SW480 (cell line): ENCODE measurements around the gene HBP1.
"Not testable (repeated sequence)": the region's sequence is repeated elsewhere in the genome, so short reads cannot be mapped to it uniquely, and the experiment has no call there.

Experiments
- DNase-seq: peaks from one replicate; pipeline ENCODE4 v3.0.0-alpha.2; 2016; ENCODE audit warnings: low spot score

HBP1 gene, protein sequence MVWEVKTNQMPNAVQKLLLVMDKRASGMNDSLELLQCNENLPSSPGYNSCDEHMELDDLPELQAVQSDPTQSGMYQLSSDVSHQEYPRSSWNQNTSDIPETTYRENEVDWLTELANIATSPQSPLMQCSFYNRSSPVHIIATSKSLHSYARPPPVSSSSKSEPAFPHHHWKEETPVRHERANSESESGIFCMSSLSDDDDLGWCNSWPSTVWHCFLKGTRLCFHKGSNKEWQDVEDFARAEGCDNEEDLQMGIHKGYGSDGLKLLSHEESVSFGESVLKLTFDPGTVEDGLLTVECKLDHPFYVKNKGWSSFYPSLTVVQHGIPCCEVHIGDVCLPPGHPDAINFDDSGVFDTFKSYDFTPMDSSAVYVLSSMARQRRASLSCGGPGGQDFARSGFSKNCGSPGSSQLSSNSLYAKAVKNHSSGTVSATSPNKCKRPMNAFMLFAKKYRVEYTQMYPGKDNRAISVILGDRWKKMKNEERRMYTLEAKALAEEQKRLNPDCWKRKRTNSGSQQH

DNA sequence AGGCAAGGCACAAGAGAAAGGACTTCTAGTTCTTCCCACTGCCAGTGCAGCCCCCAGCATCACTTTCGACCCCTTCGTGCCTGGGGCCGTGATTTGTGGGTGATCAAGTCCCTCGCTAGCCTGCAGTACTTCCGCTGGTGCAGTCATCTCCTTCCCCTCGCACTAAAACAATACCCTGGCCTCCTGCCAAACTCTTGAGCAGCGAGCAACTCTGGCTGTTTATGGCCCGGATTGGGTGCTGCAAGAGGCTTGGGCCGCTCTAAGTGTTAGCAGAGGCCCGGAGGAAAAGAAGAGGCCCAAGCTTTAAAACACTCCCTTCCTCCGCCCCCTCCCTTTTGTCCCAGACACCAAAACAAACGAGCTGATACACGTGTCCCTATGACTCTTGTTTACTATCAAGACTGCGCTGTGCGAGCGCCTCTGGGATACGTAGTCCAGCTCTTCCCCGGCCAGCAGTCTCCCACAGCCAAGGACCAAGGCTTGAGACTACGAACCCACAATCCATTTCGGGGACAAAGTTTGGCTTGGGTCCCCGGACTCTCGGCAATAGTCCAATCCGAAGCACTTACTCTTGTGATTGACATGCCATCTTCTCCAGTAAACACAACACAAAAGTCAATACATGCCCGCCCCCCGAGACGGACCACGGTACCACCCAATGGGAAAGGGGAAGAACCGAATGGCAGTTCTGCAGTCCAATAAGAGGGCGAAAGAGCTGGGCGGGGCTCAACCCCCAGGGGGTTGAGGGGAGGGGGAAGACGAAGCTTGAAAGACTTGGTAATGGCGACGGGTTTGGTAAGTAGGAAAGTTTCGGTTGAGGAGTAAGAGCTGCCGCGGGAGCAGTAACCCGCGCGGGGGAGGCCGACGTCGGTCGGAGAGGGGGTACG, at the start of gene HBP1:
TSS of gene HBP1 (plus strand) at position 771 of the 887 bp plus-strand sequence. CDS start 10,891 bp downstream, outside the sequence.
- DNase-seq, result peak; percentile 100

DNA sequence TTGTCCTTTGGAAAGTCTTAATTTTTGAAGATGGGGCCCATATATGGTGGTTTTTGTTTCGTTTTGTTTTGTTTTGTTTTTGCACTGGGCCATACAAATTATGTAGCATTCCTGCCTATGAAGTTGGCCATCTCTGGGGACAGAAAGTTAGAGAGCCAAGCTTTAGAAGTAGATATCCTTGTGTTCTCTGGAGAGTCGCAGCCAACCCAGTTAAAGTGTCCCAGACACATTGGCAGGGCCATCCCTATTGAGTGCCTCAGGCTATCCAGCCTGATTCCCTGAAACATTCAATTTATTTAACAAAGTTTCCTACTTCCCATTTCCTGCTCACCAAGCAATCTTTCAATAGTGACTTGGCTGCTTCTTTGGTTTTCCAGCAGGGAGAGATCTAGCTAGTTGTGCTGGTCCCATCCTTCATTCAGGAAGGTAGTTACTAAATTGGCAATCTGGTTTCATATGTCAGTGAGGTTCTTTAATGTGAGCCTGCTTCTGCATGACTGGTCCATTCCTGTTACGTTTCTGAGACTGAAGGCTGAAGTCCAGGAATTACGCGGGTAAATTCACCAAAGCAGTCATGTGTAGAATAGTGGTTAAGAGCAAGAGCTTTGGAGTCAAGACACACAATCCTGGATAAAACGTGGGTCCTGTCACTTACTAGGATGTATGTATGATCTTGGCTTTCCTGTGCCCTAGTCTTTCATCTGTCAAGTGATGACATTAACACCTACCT, 49.3 kb upstream of the HBP1 start:
- no peak for DNase-seq

DNA sequence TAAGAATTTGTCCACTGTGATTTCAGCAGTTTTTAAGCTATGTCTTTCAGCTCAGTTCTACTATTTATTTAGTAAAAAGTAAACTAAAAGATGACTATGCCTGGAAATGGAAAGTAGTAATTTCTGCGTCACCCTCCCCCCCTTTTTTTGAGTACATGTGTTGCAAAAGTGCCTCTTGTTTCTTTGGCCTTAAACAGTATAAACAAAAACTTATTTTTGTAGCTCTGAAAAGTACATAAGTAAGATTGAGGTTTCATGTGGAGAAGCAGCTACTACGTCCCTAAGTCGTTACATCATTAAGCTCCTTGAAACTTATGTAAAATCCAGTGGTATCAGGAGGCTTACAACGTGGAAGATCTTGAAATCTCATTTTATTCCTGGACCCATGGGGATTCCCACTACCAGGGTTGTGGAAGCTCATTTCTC, 46.3 kb upstream of the HBP1 start:
- DNase-seq, result no peak

DNA sequence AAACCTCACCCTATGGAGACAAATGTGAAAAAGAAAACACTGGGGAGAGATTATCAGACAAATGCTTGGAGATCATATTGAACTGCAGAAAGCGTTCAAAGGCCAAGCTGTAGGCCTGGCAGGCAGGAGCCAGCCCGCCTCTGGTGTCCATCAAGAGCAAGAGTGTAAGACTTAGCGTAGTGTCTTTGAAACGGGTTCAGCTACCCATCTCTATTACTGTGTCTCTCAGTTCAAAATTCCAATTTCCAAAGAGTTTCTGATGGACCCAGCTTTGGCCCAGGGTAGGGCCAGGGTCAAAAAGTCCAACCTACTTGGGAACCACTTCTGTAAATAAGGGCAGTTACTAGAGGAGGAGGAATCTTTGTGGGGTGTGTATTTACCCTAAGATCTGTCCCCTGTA, 45.4 kb upstream of the HBP1 start:
- DNase-seq, result no peak

DNA sequence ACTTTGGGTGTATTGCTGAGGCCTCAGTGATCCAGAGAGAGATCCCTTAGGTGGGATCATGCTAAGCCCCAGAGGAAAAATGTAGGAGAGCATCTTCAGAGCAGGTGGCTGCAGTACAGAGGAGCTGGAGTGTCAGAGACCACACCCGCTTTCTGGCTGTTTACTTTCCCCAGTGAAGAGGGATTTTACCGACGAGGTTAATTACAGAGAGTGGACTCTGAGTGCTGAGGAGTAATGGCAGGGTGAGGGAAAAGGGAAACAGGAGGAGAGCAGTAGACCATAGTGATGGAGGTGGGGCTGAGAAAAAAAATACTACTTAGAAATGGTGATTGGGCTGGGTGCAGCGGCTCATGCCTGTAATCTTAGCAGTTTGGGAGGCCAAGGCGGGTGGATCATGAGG, 43.3 kb upstream of the HBP1 start:
- DNase-seq, result no peak

DNA sequence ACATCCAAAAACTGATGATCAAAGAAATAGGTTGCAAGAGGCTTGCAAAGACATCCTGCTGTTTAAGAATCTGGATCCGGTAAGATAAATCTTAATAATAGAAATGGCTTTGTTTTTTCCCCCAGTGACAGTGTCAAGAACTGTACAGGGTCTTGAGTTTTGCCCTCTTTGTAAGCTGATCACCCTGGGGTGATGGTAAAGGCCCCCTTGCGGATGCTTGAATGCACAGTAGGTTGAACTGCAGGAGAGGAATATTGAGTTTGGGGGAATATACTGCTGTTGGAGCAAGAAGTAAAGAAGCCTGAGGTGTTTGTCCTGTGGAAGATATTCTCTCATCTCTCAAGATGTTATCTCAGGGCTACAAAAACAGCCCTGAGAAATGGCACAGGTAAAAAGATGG, 40.6 kb upstream of the HBP1 start:
- no peak for DNase-seq

DNA sequence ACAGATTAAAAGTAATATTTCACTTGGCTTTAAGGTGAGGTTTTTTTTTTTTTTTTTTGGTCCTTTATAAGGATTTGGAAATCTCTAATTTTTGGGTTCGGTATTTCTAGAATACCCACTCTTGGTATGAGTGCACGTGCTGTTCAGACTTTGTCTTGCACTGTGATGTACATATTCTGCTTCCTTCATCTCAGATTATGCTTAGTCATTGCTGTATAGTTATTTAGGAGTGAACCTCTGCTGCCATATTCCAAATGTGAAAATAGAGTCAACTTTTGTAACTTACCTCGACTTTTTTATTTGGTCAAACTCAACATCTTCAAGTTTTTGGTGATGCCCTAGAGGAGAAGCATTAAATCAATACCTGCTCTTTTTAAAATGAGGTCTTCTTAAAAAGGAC, 40.1 kb upstream of the HBP1 start:
- DNase-seq, result no peak

DNA sequence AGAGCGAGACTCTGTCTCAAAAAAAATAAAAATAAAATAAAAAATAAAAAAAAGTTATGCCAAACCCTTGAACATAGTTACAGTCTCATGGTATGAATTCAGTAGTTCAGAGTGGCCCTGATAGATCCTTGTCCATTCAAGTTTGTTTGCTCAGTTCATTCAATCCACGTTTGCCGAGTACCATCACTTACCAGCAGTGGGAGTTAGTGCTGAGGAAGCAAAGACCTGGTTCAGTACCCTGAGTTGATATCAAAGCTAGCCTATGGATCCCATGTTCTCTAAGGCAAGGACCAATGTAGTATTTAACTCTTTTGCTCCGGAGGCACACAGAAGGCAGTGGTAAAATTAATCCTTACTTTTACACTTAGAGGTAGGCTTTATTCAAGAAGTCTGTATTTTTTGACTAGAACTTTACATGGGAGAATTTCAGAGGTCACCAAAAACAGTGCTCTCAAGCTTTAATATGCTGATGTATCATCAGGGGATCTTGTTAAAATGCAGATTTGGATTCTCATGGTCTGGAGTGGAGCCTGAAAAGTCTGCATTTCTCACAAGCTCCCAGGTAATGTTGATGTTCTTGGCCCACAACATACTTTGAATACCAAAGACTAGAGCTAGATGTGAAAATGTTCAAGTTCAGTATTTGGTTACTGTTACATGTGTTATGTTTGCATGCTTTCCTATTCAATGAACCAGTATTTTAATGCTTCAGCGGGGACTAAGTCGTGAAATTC, 38.1 kb upstream of the HBP1 start:
- DNase-seq, result peak; percentile 21

DNA sequence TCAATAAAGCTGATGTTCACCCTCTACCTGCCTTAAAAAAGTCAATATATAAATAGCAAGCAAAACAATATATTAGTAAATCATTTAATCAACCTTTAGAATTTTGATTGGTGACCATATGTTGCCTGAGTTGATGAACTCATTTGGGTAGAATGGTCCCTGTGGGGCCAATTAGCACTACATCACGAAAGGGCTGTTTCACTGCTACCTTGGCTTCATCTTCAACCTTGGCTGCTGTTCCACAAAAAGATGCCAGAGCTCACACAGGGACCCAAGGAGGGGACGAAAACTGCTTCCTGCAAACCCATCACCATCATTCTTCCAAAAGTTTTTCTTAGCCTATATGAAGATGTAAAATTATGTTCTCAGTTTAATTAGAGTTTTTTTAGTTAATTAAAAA, 35.4 kb upstream of the HBP1 start:
- DNase-seq, result no peak

DNA sequence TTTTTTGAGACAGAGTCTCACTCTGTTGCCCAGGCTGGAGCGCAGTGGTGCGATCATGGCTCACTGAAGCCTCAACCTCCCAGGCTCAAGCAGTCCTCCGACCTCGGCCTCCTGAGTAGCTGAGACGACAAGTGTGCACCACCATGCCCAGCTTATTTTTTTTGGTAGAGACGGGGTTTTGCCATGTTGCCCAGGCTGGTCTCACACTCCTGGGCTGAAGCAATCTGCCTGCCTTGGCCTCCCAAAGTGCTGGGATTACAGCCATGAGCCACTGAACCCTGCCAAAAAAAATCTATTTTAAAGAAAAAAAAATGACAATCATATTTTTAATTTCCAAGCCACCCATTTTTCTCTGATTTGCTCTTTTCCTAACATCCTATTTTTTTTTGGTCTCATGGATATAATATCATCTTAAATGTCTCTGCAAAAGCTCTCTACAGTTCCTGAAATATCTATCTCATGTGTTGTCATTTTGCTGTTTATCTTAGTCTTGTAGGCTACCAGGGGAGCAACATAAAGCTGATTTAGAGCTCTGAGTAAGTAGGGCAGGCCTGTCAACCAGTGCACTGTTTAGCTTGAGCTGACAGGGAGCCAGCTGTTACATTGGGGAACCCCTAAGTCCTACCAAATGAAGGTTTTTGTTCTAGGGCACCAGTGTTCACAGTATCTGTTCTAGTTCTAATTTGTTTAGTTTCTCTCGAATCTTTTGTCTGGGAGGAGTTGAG, 29.9 kb upstream of the HBP1 start:
- no peak for DNase-seq

DNA sequence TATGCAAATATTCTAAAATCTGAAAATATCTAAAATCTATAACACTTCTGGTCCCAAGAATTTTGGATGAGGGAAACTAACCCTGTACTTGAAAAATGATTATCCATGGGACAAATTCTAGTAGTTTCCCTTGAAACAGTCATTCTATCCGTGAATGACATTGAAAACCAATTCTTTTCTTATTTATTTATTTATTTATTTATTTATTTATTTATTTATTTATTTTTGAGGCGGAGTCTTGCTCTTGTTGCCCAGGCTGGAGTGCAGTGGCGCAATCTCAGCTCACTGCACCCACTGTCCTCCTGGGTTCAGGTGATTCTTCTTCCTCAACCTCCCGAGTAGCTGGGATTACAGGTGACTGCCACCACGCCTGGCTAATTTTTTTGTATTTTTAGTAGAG, 24.9 kb upstream of the HBP1 start:
- DNase-seq, result not testable (repeated sequence)

DNA sequence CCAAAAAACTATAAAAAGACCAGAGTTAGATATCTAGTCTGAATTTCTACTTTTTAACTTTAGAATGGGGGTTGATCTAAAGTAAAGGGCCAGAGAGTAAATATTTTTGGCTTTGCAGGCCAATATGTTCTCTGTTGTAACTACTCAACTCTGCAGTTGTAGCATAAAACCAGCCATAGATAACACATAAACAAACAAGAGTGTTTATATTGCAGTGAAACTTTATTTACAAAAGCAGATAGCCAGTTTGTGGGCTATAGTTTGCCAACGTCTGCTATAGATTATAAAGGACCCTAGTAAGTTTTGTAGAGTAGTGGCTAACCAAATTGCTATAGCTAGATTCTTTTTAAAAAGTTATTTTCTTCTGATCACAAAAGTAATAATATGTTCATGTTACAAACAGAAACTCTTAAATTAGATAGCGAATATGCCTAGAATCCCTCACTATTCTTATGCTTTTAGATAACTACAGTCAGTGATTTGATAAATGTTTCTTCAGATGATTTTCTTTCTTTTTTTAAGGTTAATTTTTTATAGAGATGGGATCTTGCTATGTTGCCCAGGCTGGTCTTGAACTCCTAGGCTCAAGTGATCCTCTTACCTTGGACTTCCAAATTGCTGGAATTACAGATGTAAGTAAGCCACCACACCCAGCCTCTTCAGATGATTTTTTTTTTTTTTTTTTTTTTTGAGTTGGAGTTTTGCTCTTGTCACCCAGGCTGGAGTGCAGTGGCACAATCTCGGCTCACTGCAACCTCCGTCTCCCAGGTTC, 23.6 kb upstream of the HBP1 start:
- no peak for DNase-seq

DNA sequence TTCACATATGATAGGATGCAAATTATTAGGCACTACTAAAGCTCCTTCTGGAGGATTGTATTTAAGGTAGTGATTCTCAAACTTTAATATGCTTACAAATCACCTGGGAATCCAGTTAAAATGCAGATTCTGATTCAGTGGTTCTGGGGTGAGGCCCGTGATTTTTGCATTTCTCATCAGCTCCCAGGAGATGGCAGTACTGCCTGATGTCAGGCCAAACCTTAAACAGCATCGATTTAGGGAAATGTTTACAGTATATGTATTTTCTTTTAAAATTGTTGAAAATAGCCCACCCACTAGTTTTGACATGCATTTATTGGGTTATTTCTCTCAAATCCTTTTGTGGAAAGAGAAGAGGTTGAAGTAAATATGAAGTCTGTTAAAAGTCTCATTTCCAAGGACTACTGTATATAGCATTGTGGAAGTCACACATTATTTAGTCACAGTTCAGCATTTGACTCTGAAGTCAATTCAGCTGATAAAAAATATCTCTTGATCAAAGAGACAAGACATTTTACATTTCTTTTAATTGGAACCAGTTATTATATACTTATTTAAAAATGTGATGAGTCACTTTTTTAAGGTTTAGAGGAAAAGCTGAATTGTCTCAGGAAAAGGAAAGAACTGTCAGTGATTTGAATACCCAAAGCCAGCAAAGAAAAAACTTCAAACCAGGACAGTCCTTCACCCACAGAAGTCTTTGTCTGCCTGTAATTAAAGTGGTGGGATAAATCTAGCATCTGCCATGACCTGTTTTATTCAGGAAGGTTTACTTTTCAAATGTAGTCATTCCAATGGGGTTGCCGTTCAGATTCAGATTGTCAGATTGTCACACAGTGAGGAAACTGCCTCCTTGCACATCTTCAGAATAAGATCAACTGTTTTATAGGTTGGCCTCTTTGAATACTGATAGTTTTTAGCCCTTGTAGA, 21.1 kb upstream of the HBP1 start:
- DNase-seq, result peak; percentile 44

DNA sequence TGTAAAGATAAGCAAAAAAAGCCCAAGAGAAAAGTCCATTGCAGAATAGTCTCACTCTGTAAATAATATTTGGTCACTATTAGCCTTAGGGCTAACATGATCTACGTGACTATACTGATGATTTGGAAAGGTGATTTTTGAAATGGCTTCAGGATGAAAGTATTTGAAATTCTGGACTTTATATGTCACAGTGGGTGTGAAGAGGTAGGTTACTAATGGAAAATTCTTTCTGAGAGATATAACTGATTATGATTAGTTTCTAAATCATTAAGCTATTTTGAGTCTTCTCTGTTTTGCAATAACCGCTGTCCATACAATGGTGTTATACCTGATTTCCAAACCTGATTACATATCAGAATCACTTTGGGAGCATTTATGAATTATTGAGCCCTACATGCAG, 20.1 kb upstream of the HBP1 start:
- DNase-seq, result no peak

DNA sequence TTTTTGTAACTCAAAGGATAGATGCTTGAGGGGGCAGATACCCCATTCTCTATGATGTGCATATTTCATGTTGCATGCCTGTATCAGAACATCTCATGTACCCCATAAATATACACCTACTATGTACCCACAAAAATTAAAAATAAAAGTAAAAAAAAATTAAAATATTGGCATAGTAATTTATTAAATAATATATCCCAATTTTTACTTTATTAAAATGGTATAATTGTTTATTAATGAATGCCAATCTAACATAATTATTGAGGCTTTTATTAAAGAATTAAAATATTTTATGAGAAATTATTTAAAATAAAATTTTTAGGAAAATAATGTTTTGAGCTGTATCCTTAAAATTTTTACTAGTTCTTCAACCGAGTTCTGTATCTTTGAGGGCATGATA, 18.9 kb upstream of the HBP1 start:
- no peak for DNase-seq

DNA sequence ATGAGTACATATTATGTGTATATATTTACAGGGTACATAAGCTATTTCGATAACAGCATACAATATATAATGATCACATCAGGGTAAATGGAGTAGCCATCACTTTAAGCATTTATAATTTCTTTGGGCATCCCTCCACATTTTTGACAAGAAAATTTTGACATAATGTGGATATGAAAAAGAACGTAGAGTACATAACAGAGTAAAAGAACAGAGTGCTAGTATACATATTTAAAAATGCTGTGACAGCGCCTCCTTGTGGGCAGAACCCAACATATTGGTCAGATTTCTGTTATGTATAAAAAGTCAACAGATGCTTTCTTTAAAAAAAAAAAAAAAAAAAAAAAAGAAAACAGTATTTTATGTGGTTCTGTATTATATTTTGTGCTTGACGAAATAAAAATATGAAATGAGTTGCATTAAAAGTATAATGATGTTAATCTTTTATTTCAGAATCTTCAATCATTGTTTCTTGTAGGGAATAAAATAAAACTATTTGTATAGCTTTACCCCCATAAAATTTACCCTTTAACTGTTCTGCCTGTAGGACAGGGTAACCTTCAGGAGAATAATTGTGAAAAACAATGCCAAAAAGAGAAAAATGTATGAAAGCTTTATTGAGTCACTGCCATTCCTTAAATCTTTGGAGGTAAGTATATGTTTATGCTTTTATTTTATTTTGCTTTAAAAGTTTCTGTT, 18.3 kb upstream of the HBP1 start:
- peak; percentile 79 for DNase-seq

DNA sequence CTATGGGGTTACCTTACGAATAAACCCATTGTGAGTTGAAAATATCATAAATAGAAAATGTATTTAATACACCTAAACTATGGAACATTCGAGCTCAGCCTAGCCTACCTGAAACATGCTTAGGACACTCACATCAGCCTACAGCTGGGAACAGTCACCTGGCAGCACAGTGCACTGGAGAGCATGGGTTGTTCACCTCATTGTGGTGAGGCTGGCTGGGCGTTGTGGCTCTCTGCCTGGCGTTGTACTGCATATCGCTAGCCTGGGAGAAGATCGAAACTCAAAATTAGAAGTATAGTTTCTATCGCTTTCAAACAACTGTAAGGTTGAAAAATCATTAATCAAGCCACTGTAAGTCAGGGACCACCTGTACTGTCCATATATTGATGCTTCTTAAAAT, 17.3 kb upstream of the HBP1 start:
- no peak for DNase-seq

DNA sequence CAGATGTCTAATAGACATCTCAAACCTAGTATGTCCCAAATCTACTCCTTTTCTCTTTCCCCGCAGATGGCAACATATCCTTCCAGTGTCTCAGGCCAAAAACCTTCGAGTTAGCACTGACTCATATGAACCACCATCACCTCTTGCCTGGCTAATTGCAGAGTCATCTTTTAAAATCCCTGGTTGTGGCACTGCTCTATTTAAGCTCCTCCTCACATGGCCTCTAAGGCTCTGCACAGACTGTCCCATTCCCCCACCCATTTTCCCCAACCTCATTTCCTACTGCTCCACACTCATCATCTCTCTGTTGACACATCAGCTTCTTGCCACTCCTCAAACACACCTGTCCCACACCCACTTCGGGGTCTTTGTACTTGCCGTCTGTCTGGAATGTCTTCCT, 16.8 kb upstream of the HBP1 start:
- no peak for DNase-seq
